BLaER1 (cell line): ENCODE data around the gene PTPRN2.

Source experiments
- H3K27ac ChIP-seq: shearing (Covaris generic); formaldehyde crosslinking; 2 replicates; pipeline ENCODE4 v1.8.1; 2022
- H3K27me3 ChIP-seq: shearing (Covaris generic); formaldehyde crosslinking; 2 replicates; pipeline ENCODE4 v1.8.1; 2022
- H3K36me3 ChIP-seq: shearing (Covaris generic); formaldehyde crosslinking; 2 replicates; pipeline ENCODE4 v1.8.1; 2022
- H3K4me1 ChIP-seq: shearing (Covaris generic); formaldehyde crosslinking; 2 replicates; pipeline ENCODE4 v1.8.1; 2022
- H3K4me2 ChIP-seq: shearing (Covaris generic); formaldehyde crosslinking; 2 replicates; pipeline ENCODE4 v1.8.1; 2022
- H3K4me3 ChIP-seq: shearing (Covaris generic); formaldehyde crosslinking; 2 replicates; pipeline ENCODE4 v1.8.1; 2022
- H3K9ac ChIP-seq: shearing (Covaris generic); formaldehyde crosslinking; 2 replicates; pipeline ENCODE4 v1.8.1; 2022
- H3K9me3 ChIP-seq: shearing (Covaris generic); formaldehyde crosslinking; 2 replicates; pipeline ENCODE4 v1.8.1; 2022
- H4K20me1 ChIP-seq: shearing (Covaris generic); formaldehyde crosslinking; 2 replicates; pipeline ENCODE4 v1.8.1; 2022
- Cebpa-rat ChIP-seq: shearing (Covaris generic); IDR thresholded peaks from 2 replicates; pipeline ENCODE4 v1.8.1; 2022

Gene PTPRN2

DNA sequence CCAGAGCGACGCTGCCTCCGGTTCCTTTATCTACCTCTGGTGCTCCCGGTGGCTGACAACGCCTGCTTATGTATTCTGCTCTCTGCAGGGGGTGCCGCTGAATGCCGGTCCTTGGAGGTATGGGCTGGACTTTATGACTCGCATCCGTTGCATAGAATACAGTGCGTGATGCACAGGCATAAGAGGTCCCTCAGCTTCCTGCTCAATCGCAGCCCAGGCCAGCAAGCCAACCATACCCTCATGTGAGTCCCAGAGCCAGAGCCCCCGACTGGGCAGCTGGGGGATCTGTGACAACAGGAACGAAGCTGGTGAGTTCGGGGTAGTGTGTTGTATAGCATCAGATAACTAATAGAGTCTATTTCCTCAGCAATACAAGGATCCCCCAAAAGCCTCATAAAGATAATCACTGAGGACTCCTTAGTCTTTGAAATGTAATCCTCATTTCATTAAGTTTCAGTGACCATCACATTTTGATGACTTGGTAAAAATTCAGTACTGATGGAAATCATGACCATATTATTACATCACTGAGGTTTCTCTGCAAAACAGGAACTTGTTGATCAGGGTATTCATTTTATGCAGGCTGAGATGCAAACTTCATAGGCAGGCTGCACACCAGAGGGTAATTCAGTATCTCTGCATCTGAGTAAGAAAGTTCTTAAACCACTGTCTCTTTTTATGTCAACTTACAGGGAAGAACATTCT, 607.8 kb downstream of the PTPRN2 start:
- H3K27me3 ChIP-seq: no peaks in the 10 kb centered on the region
- no peak overlapping the region for H3K9ac ChIP-seq
- no peaks in the 10 kb centered on the region for H4K20me1 ChIP-seq
- no peaks in the 10 kb centered on the region for H3K36me3 ChIP-seq
- no peaks in the 10 kb centered on the region for H3K4me1 ChIP-seq
- no peak overlapping the region for H3K27ac ChIP-seq
- TF ChIP-seq Cebpa-rat: no peak
- H3K4me3 ChIP-seq: no peak overlapping the region
- peaks cover 12% of the 10 kb centered on the region for H3K9me3 ChIP-seq
- H3K4me2 ChIP-seq: no peak overlapping the region

DNA sequence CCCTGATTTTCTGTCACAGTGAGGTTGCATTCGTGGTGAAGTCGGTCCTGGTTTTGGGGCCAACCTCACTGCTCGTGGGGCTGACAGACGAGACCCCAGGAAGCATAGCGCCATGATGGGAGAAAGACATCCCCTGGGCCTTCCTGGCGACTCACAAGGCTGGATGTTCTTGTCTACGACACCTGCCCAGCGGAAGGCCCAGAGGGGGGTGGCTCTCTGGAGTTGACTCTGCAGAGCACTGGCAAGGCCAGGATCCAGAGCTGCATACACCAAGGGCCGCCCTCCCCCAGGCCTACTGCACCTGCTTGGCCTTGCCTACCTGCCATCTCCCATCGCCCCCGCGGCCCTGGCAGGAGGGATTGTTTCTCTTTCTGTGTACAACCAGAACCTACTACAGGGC, 608.9 kb downstream of the PTPRN2 start:
- H3K27ac ChIP-seq: no peak overlapping the region
- H4K20me1 ChIP-seq: no peaks in the 10 kb centered on the region
- no peak for TF ChIP-seq Cebpa-rat
- H3K4me1 ChIP-seq: no peaks in the 10 kb centered on the region
- peaks cover 6% of the 10 kb centered on the region; the same call in 1 of the 2 replicates for H3K36me3 ChIP-seq
- peaks cover 22% of the 10 kb centered on the region for H3K9me3 ChIP-seq
- no peak overlapping the region for H3K4me2 ChIP-seq
- no peak overlapping the region for H3K9ac ChIP-seq
- H3K4me3 ChIP-seq: no peak overlapping the region
- no peaks in the 10 kb centered on the region for H3K27me3 ChIP-seq

DNA sequence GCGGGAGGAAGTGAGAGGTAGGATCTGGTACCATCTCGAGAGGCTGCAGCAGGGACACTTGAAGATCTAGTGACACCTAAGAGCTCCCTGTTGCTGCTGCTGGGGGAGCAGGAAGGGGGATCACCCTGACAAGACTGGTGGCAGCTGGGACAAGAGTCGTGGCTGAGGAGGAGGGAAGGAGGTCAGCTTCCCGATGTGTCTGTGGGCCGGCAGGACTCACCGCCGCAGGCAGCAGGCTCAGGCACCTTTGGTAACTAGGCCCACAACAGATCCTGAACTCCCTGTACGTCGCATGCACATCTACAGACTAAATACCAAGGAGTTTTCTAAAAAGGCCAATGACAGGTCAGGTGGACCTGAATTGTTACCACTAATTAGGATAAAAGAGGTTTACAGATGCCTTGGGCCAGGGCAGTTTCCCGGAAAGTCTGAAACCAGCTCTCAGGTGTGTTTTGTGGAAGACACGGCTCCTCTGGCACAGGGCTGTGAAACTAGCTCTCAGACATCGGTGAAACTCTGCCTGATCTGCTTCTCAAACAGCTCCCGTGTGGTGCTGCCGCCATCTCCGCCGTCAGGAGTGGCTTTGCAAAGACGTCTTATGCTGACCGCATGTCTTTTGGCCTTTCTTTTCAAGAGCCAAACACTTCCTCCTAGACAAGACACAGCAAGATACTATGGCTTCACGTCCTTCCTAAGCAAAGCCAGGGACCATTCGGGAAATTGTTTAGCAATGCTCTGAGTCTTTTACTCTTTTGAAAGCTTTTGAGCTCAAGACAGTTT, 609.7 kb downstream of the PTPRN2 start:
- Histone ChIP-seq H3K4me1 (no peaks in the 10 kb centered on the region), H3K9me3 (peaks cover 31% of the 10 kb centered on the region), H4K20me1 (no peaks in the 10 kb centered on the region), H3K9ac (no peak overlapping the region), H3K36me3 (peaks cover 8% of the 10 kb centered on the region; the same call in 1 of the 2 replicates), H3K27ac (no peak overlapping the region), H3K4me2 (no peak overlapping the region), H3K27me3 (no peaks in the 10 kb centered on the region), H3K4me3 (no peak overlapping the region)
- no peak for TF ChIP-seq Cebpa-rat

DNA sequence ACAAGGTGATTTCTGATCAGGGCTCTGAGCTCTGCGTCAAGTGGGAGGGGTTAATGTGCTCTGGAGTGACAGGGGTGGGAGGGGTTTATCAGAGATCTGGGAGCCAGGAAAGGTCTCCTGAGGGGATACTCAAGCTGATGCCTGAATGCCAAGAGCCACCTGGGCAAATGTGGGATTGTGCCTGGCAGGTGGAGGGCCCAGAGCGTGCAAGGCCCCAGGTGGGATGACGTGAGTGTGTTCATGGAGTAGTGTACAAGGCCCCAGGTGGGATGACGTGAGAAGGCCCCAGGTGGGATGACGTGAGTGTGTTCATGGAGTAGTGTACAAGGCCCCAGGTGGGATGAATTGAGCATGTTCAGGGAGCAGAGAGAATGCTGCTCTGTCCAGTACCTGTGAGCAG, 610.3 kb downstream of the PTPRN2 start:
- no peak overlapping the region for H3K9ac ChIP-seq
- H3K27me3 ChIP-seq: no peaks in the 10 kb centered on the region
- no peak overlapping the region for H3K4me2 ChIP-seq
- no peak overlapping the region for H3K4me3 ChIP-seq
- H4K20me1 ChIP-seq: no peaks in the 10 kb centered on the region
- no peaks in the 10 kb centered on the region for H3K4me1 ChIP-seq
- H3K9me3 ChIP-seq: peaks cover 35% of the 10 kb centered on the region
- TF ChIP-seq Cebpa-rat: no peak
- H3K36me3 ChIP-seq: peaks cover 8% of the 10 kb centered on the region; the same call in 1 of the 2 replicates
- no peak overlapping the region for H3K27ac ChIP-seq

DNA sequence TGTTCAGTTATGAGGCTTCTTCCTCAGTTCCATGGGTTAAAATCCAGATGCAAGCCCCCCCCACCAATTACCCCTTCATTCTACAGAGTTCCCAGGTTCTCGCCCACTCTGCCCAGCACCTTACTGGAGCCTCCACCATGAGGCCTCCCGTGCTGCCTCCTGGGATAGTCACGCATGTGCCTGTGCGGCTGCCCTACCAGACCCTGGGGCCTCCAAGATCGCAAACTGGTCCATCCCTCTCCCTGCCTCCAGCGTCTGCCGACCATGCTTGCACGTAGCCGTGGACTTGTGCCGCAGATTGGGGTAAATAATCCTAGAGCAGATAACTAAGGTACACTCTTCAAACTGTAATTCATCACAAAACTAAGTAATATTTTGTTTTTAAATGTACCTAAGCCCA, 611.2 kb downstream of the PTPRN2 start:
- H3K4me1 ChIP-seq: no peaks in the 10 kb centered on the region
- no peaks in the 10 kb centered on the region for H4K20me1 ChIP-seq
- no peak overlapping the region for H3K4me3 ChIP-seq
- H3K4me2 ChIP-seq: no peak overlapping the region
- H3K27me3 ChIP-seq: no peaks in the 10 kb centered on the region
- no peak for TF ChIP-seq Cebpa-rat
- peaks cover 8% of the 10 kb centered on the region; the same call in 1 of the 2 replicates for H3K36me3 ChIP-seq
- H3K9me3 ChIP-seq: peaks cover 35% of the 10 kb centered on the region
- no peak overlapping the region for H3K27ac ChIP-seq
- no peak overlapping the region for H3K9ac ChIP-seq

DNA sequence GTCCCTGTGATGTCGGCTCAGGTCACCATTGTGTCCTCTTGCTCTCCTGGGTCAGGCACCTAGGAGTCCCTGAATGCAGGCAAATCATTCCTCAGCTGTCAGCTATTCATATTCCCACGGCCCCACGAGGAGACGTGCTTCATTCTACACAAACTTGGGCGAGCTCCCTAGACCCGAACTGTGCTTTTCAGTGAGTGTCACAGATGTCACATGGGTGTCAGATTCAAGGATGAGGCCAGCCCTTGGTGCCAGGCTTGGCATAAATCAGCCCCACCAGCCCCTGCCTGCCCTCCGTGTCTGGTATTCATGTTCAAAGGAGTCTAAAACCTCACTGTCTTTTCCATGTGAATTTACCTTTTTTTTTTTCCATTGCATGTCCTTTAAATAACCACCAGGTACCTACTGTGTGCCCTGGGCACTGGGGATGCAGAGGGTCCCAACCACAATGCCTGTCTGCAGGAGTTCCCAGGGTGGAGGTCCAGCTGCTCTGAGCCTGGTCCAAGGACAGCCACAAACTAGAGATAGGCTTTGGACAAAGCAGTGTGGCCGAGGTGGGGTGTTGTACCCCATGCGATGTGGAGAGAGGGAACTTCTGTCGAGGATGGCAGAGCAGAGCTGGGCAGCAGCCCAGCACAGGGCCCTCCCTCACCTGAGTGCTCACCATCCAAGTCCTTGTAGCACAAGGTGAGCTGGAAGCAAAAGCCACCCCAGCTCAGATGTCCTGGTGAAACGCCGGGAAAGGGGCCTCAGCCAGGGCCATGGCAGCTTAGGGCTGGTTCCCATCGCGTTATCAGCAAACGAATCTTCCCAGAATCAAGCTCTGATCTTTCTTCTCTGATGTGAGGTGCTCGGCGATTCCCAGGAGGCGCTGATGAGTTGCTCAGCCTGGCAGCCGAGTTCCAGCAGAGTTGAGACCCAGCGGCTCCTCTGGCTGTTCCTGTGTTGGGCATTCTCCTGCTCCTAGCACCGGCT, 611.9 kb downstream of the PTPRN2 start:
- H3K27ac ChIP-seq: no peak overlapping the region
- no peaks in the 10 kb centered on the region for H3K27me3 ChIP-seq
- H3K4me3 ChIP-seq: no peak overlapping the region
- H3K36me3 ChIP-seq: peaks cover 8% of the 10 kb centered on the region; the same call in 1 of the 2 replicates
- H3K4me2 ChIP-seq: no peak overlapping the region
- H3K9me3 ChIP-seq: peaks cover 35% of the 10 kb centered on the region
- no peak overlapping the region for H3K9ac ChIP-seq
- no peaks in the 10 kb centered on the region for H3K4me1 ChIP-seq
- TF ChIP-seq Cebpa-rat: no peak
- no peaks in the 10 kb centered on the region for H4K20me1 ChIP-seq

DNA sequence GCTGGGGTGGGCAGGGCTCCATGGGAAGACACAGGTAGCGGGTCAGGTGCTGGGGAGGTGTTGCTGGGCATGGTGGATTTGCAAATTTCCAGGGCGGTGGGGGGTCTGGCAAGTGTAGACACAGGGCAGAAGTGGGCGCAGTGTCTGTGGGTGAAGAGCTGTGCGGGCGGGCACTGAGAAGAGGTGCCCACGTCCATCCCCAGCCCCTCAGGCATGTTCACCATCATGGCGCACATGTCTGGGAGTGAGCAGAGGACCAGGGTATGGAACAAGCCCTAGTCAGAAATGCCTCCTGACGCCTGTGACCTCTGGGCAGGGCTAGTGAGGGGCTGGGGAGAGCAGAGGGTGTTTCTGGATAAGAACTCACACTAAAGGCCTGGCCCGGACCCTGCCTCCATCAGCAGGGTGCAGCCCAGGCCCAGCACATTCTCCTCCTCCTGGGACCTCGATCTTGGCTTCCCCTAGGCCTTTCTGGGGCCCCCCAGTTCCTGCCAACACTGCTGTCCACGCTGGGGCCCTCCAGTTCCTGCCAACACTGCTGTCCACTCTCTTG, 612.9 kb downstream of the PTPRN2 start:
- Histone ChIP-seq H3K9ac (no peak overlapping the region), H3K4me2 (no peak overlapping the region), H4K20me1 (no peaks in the 10 kb centered on the region), H3K4me3 (no peak overlapping the region), H3K27me3 (no peaks in the 10 kb centered on the region), H3K4me1 (no peaks in the 10 kb centered on the region), H3K9me3 (peaks cover 40% of the 10 kb centered on the region), H3K36me3 (peaks cover 8% of the 10 kb centered on the region; the same call in 1 of the 2 replicates), H3K27ac (no peak overlapping the region)
- TF ChIP-seq Cebpa-rat: no peak

DNA sequence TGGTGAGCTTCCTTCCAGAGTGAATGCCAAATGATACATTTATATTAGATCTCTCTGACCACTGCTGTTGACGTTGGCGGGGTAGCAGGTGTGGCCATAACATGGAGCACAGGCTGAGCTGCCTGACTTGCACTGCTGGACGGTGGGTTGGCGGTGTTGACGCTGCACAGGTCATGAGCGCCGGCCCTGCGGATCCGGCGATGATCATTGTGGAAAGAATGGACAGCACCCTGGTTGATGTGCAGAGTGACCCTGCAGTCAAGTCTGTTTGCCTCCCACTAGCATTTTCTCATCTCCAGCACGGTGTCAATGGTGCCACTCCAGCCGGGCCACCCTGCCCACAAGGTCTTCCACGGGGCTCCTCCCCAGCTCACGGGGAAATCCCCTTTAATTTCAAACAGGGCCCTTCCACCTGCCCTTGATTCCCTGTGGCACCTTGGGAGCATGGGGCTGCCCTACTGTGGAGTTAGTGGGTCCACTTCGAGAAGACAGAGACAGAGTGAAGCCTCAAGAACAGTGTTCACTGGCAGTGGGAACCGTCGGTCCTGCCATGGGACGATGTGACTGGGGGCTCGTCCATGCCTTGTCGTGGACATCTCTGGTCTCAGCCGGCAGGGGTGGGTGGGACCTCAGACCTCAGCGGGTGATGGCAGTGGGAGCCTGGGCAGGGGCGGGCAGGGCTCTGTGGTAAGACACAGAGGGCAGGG, 613.5 kb downstream of the PTPRN2 start:
- H3K27me3 ChIP-seq: no peaks in the 10 kb centered on the region
- no peak overlapping the region for H3K4me3 ChIP-seq
- H3K36me3 ChIP-seq: peaks cover 8% of the 10 kb centered on the region; the same call in 1 of the 2 replicates
- no peaks in the 10 kb centered on the region for H4K20me1 ChIP-seq
- no peak overlapping the region for H3K4me2 ChIP-seq
- TF ChIP-seq Cebpa-rat: no peak
- H3K9me3 ChIP-seq: peaks cover 46% of the 10 kb centered on the region
- no peak overlapping the region for H3K9ac ChIP-seq
- no peak overlapping the region for H3K27ac ChIP-seq
- no peaks in the 10 kb centered on the region for H3K4me1 ChIP-seq

DNA sequence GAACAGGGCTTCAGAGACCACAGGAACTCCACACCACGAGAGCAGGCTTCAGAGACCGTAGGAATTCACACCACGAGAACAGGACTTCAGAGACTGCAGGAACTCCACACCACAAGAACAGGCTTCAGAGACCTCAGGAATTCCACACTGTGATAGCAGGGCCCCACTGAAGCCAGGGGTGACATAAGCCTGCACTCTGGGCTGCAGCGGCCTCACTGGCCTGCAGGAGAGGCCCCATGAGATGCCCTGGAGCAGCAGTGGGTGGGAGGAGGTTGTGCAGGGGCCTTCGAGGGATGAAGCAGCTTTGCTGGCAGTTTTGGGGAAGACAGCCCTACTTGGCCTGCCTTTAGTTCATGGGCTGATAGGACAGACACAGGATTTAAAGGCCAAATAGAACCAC, 614.7 kb downstream of the PTPRN2 start:
- Histone ChIP-seq H3K4me3 (no peak overlapping the region), H3K4me1 (no peaks in the 10 kb centered on the region), H3K27me3 (no peaks in the 10 kb centered on the region), H3K9ac (no peak overlapping the region), H3K27ac (no peak overlapping the region), H3K4me2 (no peak overlapping the region), H3K36me3 (peaks cover 8% of the 10 kb centered on the region; the same call in 1 of the 2 replicates), H3K9me3 (peaks cover 49% of the 10 kb centered on the region), H4K20me1 (no peaks in the 10 kb centered on the region)
- TF ChIP-seq Cebpa-rat: no peak
